HepG2 (cell line): Measurements from ENCODE around the gene ZBTB7C.

ENCODE experiments used
- CAMTA2 ChIP-seq: sonication (generic); formaldehyde crosslinking; IDR thresholded peaks from 2 replicates; pipeline ENCODE4 v1.4.0; 2020; ENCODE audit warnings: mild to moderate bottlenecking, missing genetic modification reagents, borderline replicate concordance
- PHF21A ChIP-seq: sonication (generic); formaldehyde crosslinking; IDR thresholded peaks from 2 replicates; pipeline ENCODE4 v1.5.0; 2020; ENCODE audit warnings: mild to moderate bottlenecking, missing genetic modification reagents
- SIN3A ChIP-seq: IDR thresholded peaks from 2 replicates; pipeline ENCODE4 v1.6.1; 2011; ENCODE audit warnings: low read depth, mild to moderate bottlenecking, control low read depth, low read length, borderline replicate concordance
- ZBTB8A ChIP-seq: sonication (generic); formaldehyde crosslinking; IDR thresholded peaks from 2 replicates; pipeline ENCODE4 v1.4.0; 2020; ENCODE audit warnings: mild to moderate bottlenecking, low read depth, missing genetic modification reagents, borderline replicate concordance
- ZKSCAN8 ChIP-seq: IDR thresholded peaks from 2 replicates; pipeline ENCODE4 v1.6.1; 2016; ENCODE audit warnings: borderline replicate concordance, missing genetic modification reagents, missing compliant biosample characterization
- ZNF558 ChIP-seq: sonication (generic); formaldehyde crosslinking; IDR thresholded peaks from 2 replicates; pipeline ENCODE4 v1.9.0; 2022; ENCODE audit warnings: mild to moderate bottlenecking, missing genetic modification reagents, borderline replicate concordance
- TF ChIP-seq, protein P1 (sequence below): sonication (generic); formaldehyde crosslinking; IDR thresholded peaks from 2 replicates; pipeline ENCODE4 v1.4.0; 2020; ENCODE audit warnings: missing genetic modification reagents
- TF ChIP-seq, protein P2 (sequence below): sonication (generic); formaldehyde crosslinking; IDR thresholded peaks from 2 replicates; pipeline ENCODE4 v1.9.0; 2021; ENCODE audit warnings: missing genetic modification reagents, borderline replicate concordance
- TF ChIP-seq, protein P3 (sequence below): sonication (generic); formaldehyde crosslinking; IDR thresholded peaks from 2 replicates; pipeline ENCODE4 v1.5.0; 2020; ENCODE audit warnings: mild to moderate bottlenecking, missing genetic modification reagents, moderate library complexity

DNA sequence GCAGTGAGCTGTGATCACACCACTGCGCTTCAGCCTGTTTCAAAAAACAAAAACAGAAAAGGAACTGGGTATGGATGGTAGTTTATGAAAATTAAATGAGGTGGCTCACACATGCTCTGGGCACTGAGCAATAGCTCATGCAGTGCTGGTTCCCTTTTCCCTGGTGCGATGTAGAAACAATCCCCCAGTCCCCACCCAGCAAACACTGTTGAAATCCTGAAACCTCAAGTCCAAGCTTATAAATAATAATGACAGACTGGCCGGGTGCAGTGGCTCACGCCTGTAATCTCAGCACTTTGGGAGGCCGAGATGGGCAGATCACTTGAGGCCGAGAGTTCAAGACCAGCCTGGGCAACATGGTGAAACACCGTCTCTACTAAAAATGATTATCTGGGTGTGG is 423.3 kb downstream of the ZBTB7C start:
- TF ChIP-seq ZBTB8A (no peak), PHF21A (CRISPR knock-in tag) (no peak), ZKSCAN8 (CRISPR knock-in tag) (no peak), SIN3A (no peak), CAMTA2 (CRISPR knock-in tag) (no peak), ZNF558 (CRISPR knock-in tag) (no peak)
- TF ChIP-seq, protein P1, sequence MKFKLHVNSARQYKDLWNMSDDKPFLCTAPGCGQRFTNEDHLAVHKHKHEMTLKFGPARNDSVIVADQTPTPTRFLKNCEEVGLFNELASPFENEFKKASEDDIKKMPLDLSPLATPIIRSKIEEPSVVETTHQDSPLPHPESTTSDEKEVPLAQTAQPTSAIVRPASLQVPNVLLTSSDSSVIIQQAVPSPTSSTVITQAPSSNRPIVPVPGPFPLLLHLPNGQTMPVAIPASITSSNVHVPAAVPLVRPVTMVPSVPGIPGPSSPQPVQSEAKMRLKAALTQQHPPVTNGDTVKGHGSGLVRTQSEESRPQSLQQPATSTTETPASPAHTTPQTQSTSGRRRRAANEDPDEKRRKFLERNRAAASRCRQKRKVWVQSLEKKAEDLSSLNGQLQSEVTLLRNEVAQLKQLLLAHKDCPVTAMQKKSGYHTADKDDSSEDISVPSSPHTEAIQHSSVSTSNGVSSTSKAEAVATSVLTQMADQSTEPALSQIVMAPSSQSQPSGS (CRISPR knock-in tag), result no peak
- TF ChIP-seq, protein P2, sequence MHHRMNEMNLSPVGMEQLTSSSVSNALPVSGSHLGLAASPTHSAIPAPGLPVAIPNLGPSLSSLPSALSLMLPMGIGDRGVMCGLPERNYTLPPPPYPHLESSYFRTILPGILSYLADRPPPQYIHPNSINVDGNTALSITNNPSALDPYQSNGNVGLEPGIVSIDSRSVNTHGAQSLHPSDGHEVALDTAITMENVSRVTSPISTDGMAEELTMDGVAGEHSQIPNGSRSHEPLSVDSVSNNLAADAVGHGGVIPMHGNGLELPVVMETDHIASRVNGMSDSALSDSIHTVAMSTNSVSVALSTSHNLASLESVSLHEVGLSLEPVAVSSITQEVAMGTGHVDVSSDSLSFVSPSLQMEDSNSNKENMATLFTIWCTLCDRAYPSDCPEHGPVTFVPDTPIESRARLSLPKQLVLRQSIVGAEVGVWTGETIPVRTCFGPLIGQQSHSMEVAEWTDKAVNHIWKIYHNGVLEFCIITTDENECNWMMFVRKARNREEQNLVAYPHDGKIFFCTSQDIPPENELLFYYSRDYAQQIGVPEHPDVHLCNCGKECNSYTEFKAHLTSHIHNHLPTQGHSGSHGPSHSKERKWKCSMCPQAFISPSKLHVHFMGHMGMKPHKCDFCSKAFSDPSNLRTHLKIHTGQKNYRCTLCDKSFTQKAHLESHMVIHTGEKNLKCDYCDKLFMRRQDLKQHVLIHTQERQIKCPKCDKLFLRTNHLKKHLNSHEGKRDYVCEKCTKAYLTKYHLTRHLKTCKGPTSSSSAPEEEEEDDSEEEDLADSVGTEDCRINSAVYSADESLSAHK, result no peak
- TF ChIP-seq, protein P3, sequence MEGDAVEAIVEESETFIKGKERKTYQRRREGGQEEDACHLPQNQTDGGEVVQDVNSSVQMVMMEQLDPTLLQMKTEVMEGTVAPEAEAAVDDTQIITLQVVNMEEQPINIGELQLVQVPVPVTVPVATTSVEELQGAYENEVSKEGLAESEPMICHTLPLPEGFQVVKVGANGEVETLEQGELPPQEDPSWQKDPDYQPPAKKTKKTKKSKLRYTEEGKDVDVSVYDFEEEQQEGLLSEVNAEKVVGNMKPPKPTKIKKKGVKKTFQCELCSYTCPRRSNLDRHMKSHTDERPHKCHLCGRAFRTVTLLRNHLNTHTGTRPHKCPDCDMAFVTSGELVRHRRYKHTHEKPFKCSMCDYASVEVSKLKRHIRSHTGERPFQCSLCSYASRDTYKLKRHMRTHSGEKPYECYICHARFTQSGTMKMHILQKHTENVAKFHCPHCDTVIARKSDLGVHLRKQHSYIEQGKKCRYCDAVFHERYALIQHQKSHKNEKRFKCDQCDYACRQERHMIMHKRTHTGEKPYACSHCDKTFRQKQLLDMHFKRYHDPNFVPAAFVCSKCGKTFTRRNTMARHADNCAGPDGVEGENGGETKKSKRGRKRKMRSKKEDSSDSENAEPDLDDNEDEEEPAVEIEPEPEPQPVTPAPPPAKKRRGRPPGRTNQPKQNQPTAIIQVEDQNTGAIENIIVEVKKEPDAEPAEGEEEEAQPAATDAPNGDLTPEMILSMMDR (CRISPR knock-in tag), result no peak
